Activated B cell treated with CpG ODN at 0.5 μM for 24 hours (primary cell): ENCODE results near the gene PHACTR2. TPM values are rescaled to one million over a fixed set of nuclear protein-coding genes. Genes with fewer than 3 reads are reported as not detected.

Source experiments
- ATAC-seq: fragments of 200-7000 bp; cut with Tn5 transposase; one replicate; pipeline ENCODE4 v1.10.0; 2021; ENCODE audit warnings: low read depth, mild to moderate bottlenecking, moderate library complexity
- CTCF ChIA-PET: fragments of 350-600 bp; sonication (Branson Sonifier 250); formaldehyde crosslinking; loops from one replicate; lab custom pipeline; 2021; ENCODE audit warnings: antibody characterized with exemption; lab: Charles Lee
- POLR2A ChIA-PET: fragments of 350-600 bp; sonication (Branson Sonifier 250); formaldehyde crosslinking; loops from one replicate; lab custom pipeline; 2021; ENCODE audit warnings: antibody characterized with exemption; lab: Charles Lee
- DNase-seq: peaks from one replicate; pipeline ENCODE4 v3.0.0; 2022
- H3K27ac Mint-ChIP-seq: one replicate; pipeline ENCODE4 v1.8.0; 2020; ENCODE audit warnings: mixed read lengths
- H3K27me3 Mint-ChIP-seq: one replicate; pipeline ENCODE4 v1.8.0; 2021; ENCODE audit warnings: mixed read lengths
- H3K36me3 Mint-ChIP-seq: one replicate; pipeline ENCODE4 v1.8.0; 2021; ENCODE audit warnings: low read depth, mixed read lengths
- H3K4me1 Mint-ChIP-seq: one replicate; pipeline ENCODE4 v1.8.0; 2021; ENCODE audit warnings: mixed read lengths
- H3K4me3 Mint-ChIP-seq: one replicate; pipeline ENCODE4 v1.8.0; 2020; ENCODE audit warnings: mild to moderate bottlenecking, mixed read lengths
- H3K9me3 Mint-ChIP-seq: one replicate; pipeline ENCODE4 v1.8.0; 2020; ENCODE audit warnings: mixed read lengths
- CTCF ChIP-seq: fragments of 200-600 bp; IDR thresholded peaks from one replicate; pipeline ENCODE4 v1.8.0; 2022; ENCODE audit warnings: antibody characterized with exemption, mild to moderate bottlenecking
- intact Hi-C: fragments of 100-400 bp; cut with micrococcal nuclease; formaldehyde crosslinking; loops from one replicate; pipeline ENCODE4 v1.15.1; 2024
- total RNA-seq: library from RNA; stranded (reverse); gene quantifications from 2 replicates; pipeline ENCODE4 v1.2.3, GENCODE V29; 2022

Gene PHACTR2
- total RNA-seq, 1 donor from 2014 or later: 11.7 TPM

DNA sequence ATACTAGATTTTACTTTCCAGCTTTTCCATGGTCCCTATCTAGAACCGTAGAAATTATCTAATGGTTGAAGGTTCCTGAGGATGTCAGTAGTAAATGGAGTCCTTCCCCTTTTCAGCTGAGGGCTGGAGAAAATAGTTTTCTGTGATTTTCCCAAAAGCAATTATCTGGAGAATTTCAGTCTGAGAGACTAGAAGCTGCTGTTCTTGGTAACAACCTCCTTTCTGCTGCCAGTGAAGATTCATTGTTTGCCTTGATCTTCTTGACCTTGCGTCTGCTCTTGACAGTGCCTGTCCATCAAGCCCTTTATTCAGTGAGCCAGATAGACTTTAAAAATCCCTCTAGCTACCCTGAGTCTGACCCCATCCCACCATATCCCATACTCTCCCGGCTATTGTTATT is 73.1 kb downstream of the PHACTR2 start:
- intact Hi-C loops: no loop called here
- DNase-seq (no peak), ATAC-seq (no peak)
- ChIA-PET POLR2A (interaction anchor here (0.6 kb wide), 1 partner anchor 788 kb away, joined by 10 read pairs; no protein-coding TSS in a partner anchor), CTCF (no interaction called here)
- no peaks in the 10 kb centered on the region for H3K27me3 Mint-ChIP-seq
- H3K4me1 Mint-ChIP-seq: no peaks in the 10 kb centered on the region
- H3K36me3 Mint-ChIP-seq: peaks cover 7% of the 10 kb centered on the region
- no peak for TF ChIP-seq CTCF
- no peaks in the 10 kb centered on the region for H3K9me3 Mint-ChIP-seq
- no peak overlapping the region for H3K4me3 Mint-ChIP-seq
- H3K27ac Mint-ChIP-seq: no peak overlapping the region

DNA sequence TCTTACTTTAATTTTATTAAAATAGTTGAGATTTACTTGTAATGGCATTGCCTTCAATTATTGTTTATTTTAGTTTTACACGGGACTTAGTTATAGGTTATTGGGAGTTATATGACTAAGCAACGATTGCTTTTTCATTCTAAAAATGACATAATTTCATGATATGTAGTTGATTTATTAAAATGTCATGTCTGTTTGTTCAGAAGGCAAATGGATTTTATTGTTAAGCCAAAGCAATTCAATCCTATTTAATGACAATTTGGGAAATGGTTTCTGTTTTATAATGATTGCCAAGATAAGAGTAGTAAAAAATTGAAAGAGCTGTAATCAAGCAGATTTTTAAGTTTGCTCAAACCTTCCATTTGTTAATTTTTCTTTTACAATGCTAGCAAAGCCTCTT is 74.7 kb downstream of the PHACTR2 start:
- H3K36me3 Mint-ChIP-seq: peaks cover 8% of the 10 kb centered on the region
- no peak for TF ChIP-seq CTCF
- no peaks in the 10 kb centered on the region for H3K27me3 Mint-ChIP-seq
- H3K4me1 Mint-ChIP-seq: no peaks in the 10 kb centered on the region
- no peak overlapping the region for H3K4me3 Mint-ChIP-seq
- H3K9me3 Mint-ChIP-seq: no peaks in the 10 kb centered on the region
- intact Hi-C loops: no loop called here
- no peak overlapping the region for H3K27ac Mint-ChIP-seq
- POLR2A ChIA-PET: no interaction called here
- DNase-seq (no peak), ATAC-seq (no peak)
- CTCF ChIA-PET: no interaction called here

DNA sequence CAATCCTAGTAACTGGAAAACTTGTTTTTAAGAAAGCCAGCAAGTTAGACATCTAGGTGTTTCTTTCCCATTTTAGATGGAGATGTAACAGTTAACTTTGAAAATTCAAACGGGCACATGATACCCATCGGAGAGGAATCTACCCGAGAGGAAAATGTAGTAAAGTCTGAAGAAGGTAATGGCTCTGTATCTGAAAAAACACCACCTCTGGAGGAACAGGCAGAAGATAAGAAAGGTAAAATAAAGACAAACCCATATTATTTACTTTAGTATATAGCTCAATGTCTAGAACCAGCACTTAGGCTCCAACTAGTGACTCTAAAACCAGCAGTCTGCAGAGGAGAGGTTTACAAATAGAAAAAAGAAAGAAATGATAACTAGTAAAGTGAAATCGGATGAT is 75.9 kb downstream of the PHACTR2 start:
- no peak for ATAC-seq
- intact Hi-C loops: no loop called here
- Mint-ChIP-seq H3K4me1 (no peaks in the 10 kb centered on the region), H3K27ac (no peak overlapping the region), H3K4me3 (no peak overlapping the region), H3K36me3 (peaks cover 8% of the 10 kb centered on the region), H3K9me3 (no peaks in the 10 kb centered on the region), H3K27me3 (no peaks in the 10 kb centered on the region)
- ChIA-PET POLR2A (no interaction called here), CTCF (no interaction called here)
- no peak for TF ChIP-seq CTCF
- DNase-seq: no peak

DNA sequence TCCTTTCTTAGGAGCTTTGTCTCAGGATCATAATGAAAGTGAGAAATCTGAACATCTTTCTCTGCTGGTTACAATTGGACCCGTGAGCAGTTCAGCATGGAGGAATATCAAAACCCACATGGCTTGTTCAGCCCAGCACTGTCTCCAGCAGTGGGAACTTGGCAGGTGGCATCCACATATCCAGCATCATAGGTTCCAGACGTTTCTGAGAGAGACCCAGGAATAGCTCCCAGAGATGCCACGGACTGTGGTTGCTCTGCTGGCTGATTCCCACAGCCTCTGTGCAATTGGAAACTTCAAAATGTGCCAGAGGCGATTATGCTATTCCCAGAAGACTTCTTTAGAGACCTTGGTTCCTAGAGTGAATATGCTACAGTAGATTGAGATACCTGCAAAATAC is 76.4 kb downstream of the PHACTR2 start:
- no peaks in the 10 kb centered on the region for H3K4me1 Mint-ChIP-seq
- peaks cover 8% of the 10 kb centered on the region for H3K36me3 Mint-ChIP-seq
- H3K9me3 Mint-ChIP-seq: no peaks in the 10 kb centered on the region
- no peak overlapping the region for H3K4me3 Mint-ChIP-seq
- DNase-seq (no peak), ATAC-seq (no peak)
- ChIA-PET POLR2A (no interaction called here), CTCF (no interaction called here)
- no peak for TF ChIP-seq CTCF
- intact Hi-C loops: no loop called here
- no peaks in the 10 kb centered on the region for H3K27me3 Mint-ChIP-seq
- H3K27ac Mint-ChIP-seq: no peak overlapping the region

DNA sequence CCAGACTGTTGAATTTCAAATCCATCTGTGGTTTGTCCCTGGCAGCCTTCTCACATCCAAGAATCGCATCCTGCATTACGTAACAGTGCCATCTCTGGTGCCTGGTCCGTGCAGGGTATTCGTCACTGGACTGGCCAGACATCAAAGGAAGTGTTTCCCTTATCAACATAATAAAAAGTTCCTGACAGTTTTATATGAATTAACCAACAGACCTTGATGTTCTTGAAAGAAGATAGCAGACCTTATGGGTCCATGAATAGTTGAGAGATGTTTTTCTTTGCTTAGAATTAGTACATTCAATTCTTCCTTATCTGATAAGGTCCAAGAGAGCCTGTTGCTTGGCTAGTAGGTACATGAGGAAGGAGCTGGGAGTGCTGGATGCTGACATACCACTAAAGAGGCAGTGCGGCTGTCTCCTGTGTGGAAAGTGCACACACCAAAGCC is 77.6 kb downstream of the PHACTR2 start:
- CTCF ChIA-PET: no interaction called here
- no peaks in the 10 kb centered on the region for H3K9me3 Mint-ChIP-seq
- no peak for DNase-seq
- POLR2A ChIA-PET: no interaction called here
- ATAC-seq: no peak
- H3K4me3 Mint-ChIP-seq: no peak overlapping the region
- H3K27ac Mint-ChIP-seq: no peak overlapping the region
- TF ChIP-seq CTCF: no peak
- H3K27me3 Mint-ChIP-seq: no peaks in the 10 kb centered on the region
- peaks cover 8% of the 10 kb centered on the region for H3K36me3 Mint-ChIP-seq
- intact Hi-C loops: no loop called here
- H3K4me1 Mint-ChIP-seq: no peaks in the 10 kb centered on the region
